Transverse colon (tissue), 4 donors: ENCODE measurements around the gene REN. TPM values are rescaled to one million over a fixed set of nuclear protein-coding genes. Genes with fewer than 3 reads are reported as not detected.
A peak's percentile ranks its signal among the peaks of the same experiment; 100 is the strongest.

Experiments used
- DNase-seq: peaks from one replicate; pipeline ENCODE4 v3.0.0-alpha.2; 2019
- H3K27ac ChIP-seq, 4 donors: fragments of 200-600 bp; sonication (generic); 2 replicates each; pipeline ENCODE4 v1.5.1; 2016 to 2018; ENCODE audit warnings: inconsistent platforms in 4 of 4
- H3K27me3 ChIP-seq: fragments of 200-600 bp; sonication (generic); 2 replicates; pipeline ENCODE4 v1.5.1; 2017; ENCODE audit warnings: inconsistent platforms
- H3K36me3 ChIP-seq, 4 donors: fragments of 200-600 bp; sonication (generic); 2 replicates each; pipeline ENCODE4 v1.5.1; 2017 to 2019; ENCODE audit warnings: inconsistent platforms in 4 of 4
- H3K4me1 ChIP-seq, 4 donors: fragments of 200-600 bp; sonication (generic); 2 replicates each; pipeline ENCODE4 v1.5.1; 2017 to 2020; ENCODE audit warnings: inconsistent platforms in 4 of 4
- H3K4me3 ChIP-seq, 4 donors: fragments of 200-600 bp; sonication (generic); 1 replicate in 1 of 4; 2 replicates in 3 of 4; pipeline versions ENCODE4 v1.5.1 to v1.6.1; 2017 to 2019; ENCODE audit warnings: inconsistent platforms in 4 of 4
- H3K9me3 ChIP-seq, 2 donors: fragments of 200-600 bp; sonication (generic); 2 replicates each; pipeline ENCODE4 v1.5.1; 2017 to 2019; ENCODE audit warnings: inconsistent platforms in 2 of 2
- EP300 ChIP-seq: sonication (generic); formaldehyde crosslinking; IDR thresholded peaks from one replicate; pipeline ENCODE4 v1.6.1; 2017; ENCODE audit warnings: antibody characterized with exemption, low read depth
- POLR2A ChIP-seq: fragments of 450-650 bp; IDR thresholded peaks from one replicate; pipeline ENCODE4 v1.6.1; 2016; ENCODE audit warnings: antibody characterized with exemption, mild to moderate bottlenecking, moderate library complexity
- POLR2AphosphoS5 ChIP-seq, 3 donors: sonication (generic); formaldehyde crosslinking; IDR thresholded peaks; one replicate each; pipeline ENCODE4 v1.6.1; 2016; ENCODE audit warnings: antibody characterized with exemption in 3 of 3
- WGBS, 2 donors: methylation state at CpG; one replicate each; pipeline ENCODE4 v1.1.5; 2018; ENCODE audit warnings: low coverage in 1 of 2; 5-methylcytosine and 5-hydroxymethylcytosine counted together
- in situ Hi-C, 4 donors: fragments of 200-750 bp; cut with MboI; loops; one replicate each; pipeline versions ENCODE4 v1.15.0 to v1.15.1; 2017; ENCODE audit warnings: low sequenced_read_pairs in 3 of 4, low pct_ligation_motif_present in 1 of 4, low pct_unique_long_range_greater_than_20kb in 1 of 4
- intact Hi-C: fragments of 100-400 bp; cut with DNase I; formaldehyde crosslinking; loops from one replicate; pipeline ENCODE4 v1.15.1; 2023; ENCODE audit warnings: low total_unique reads
- total RNA-seq, 4 donors: library from RNA; depleted of rRNA; stranded (reverse); fragments of >200 nt; gene quantifications; one replicate each; pipeline ENCODE4 v1.1.0, GENCODE V29; 2016
- TF ChIP-seq, protein P1 (sequence below), 5 experiments: fragments of 200-600 bp in 3 of 5; fragments of 450-650 bp in 2 of 5; sonication (generic) in 3 of 5; IDR thresholded peaks; 1 replicate in 2 of 5; 2 replicates in 3 of 5; pipeline ENCODE4 v1.5.1; 2016 to 2017; ENCODE audit warnings: antibody characterized with exemption in 5 of 5, inconsistent platforms in 3 of 5, mild to moderate bottlenecking in 2 of 5, moderate library complexity in 1 of 5

The REN gene
- 1 to 10 TPM in 1 of 4 donors, not detected in 3; 2.7 TPM for total RNA-seq

DNA sequence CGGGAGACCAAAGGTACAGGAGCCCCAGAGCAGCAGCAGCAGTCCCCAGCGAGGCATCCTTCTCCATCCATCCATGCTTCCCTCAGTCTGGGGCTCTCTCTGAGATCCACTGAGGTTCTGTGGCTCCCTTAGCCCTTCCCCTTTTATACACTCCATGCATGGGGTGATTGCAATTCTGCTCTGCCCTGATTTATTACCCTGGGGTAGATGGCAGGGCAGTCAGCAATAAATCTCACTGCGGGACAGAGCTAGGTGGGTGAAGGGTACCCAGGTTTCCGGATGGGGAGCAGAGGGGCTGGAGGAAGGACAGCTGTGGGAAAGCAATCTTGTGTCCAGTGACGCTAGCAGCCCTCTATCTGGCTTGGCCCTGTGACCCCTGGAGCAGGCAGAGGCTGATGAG lies at the start of gene REN:
REN (minus strand) TSS at position 119 of the 400 bp plus-strand sequence; CDS start at position 75, 44 bp downstream.
- H3K27me3 ChIP-seq = peaks cover 6% of the 10 kb centered on the region
- WGBS, 2 donors = 49% methylated on average over 5 of the region's 5 CpGs; no CpG with 5 or more reads in 1 of the 2 donors
- peaks cover 5 to 6% of the 10 kb centered on the region in 2 donors for H3K9me3 ChIP-seq
- TF ChIP-seq, protein P1, sequence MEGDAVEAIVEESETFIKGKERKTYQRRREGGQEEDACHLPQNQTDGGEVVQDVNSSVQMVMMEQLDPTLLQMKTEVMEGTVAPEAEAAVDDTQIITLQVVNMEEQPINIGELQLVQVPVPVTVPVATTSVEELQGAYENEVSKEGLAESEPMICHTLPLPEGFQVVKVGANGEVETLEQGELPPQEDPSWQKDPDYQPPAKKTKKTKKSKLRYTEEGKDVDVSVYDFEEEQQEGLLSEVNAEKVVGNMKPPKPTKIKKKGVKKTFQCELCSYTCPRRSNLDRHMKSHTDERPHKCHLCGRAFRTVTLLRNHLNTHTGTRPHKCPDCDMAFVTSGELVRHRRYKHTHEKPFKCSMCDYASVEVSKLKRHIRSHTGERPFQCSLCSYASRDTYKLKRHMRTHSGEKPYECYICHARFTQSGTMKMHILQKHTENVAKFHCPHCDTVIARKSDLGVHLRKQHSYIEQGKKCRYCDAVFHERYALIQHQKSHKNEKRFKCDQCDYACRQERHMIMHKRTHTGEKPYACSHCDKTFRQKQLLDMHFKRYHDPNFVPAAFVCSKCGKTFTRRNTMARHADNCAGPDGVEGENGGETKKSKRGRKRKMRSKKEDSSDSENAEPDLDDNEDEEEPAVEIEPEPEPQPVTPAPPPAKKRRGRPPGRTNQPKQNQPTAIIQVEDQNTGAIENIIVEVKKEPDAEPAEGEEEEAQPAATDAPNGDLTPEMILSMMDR (IDR thresholded peaks at IDR 0.05) = no peak
- TF ChIP-seq EP300 (no peak), POLR2AphosphoS5 (IDR thresholded peaks at IDR 0.05) (no peak), POLR2A (no peak)
- H3K36me3 ChIP-seq = no peaks in the 10 kb centered on the region
- in situ Hi-C loops = loop anchor here (5.0 to 10.0 kb wide), 2 partner anchors 196 to 199 kb away; no protein-coding TSS in a partner anchor
- H3K27ac ChIP-seq = no peak within 1 kb of the TSS
- peaks cover 0 to 5% (median 0%) of the 10 kb centered on the region in 4 donors for H3K4me1 ChIP-seq
- DNase-seq = no peak
- intact Hi-C loops = no loop called here
- H3K4me3 ChIP-seq = no peak within 1 kb of the TSS

DNA sequence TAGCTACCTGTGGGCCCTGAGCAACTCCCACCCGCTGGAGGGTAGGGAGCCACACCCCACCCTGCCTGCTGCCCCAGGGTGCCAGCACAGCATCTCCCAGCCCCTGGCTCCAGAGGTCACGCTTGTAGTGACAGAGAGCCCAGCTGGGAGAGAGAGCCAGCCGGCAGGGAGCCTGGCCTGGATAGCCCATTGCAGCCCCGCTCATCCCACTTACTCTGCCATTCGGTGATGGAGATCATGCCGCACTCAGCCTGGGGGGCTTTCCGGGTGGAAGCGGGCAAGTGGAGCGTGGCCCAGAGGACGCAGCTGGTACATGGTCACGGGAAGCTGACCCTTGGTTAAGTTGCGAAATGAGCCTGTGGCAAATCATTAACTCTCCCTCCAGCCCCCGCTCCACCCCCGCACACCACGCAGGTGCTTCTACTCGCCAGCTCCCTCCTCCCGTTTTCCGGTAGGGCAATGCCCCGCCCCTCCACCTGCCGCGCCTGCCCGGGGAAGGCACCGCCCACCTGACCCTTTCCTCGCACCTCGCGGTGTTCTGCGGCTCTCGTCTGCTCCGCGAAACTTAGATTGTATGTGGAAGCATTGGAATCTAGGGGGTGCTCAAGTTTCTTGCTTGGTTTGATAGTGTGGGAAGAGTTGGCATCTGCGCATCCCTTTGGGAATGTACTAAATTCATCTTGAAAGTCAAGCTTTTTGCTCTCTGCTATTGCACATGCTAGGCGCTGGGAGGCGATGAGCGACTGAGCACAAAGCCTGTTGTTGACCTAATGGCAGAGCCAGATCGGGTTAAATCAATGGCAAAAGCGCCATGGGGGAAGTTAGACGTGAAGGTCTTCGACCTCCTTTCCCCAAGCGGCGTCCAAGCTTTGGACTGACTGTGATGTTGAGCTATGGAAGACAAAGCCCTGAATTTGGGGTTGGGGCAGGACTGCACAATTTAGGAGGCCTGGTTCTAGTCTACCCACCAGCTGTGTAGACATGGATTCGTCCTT lies 47.8 kb upstream of the REN start, which contains the start of gene GOLT1A:
GOLT1A (minus strand) TSS at position 321 of the 995 bp plus-strand sequence; CDS start at position 239, 82 bp downstream.
- DNase-seq = peak; percentile 90
- 26 to 80% methylated on average over 1 to 38 of the region's 41 CpGs for WGBS, 2 donors
- Histone ChIP-seq H3K27me3 (no peaks in the 10 kb centered on the region), H3K4me1 (peaks cover 0 to 13% (median 7%) of the 10 kb centered on the region in 4 donors), H3K36me3 (no peaks in the 10 kb centered on the region), H3K27ac (peak within 1 kb of the TSS in 2 of 4 donors; percentile 20 to 56), H3K4me3 (peak within 1 kb of the TSS in 1 of 4 donors; percentile 8), H3K9me3 (no peaks in the 10 kb centered on the region)
- intact Hi-C loops = no loop called here
- TF ChIP-seq POLR2AphosphoS5 (IDR thresholded peaks at IDR 0.05) = no peak
- TF ChIP-seq, protein P1 (IDR thresholded peaks at IDR 0.05) = peak; percentile 38 to 57 (median 42)
- in situ Hi-C loops = no loop called here

DNA sequence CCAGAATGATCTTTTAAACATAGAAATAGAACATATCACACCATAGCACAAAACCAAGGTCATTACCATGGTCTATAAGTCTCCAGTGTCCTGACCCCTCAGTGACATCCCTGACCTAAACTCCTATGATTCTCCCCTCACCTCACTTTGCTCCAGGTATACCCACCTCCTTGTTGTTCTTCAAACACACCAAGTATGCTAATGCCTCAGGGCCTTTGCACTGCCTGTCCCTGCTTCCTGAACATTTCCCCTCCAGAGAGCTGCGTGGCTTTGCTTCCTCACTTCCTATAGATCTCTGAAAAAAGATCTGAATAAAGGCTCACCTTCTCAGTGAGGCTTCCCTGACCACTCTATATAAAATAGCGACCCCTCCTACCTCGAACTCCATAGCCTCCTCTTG lies 46.6 kb upstream of the REN start:
- in situ Hi-C loops (no loop called here), intact Hi-C loops (no loop called here)
- Histone ChIP-seq H3K4me3 (no peak overlapping the region), H3K9me3 (no peaks in the 10 kb centered on the region), H3K27ac (no peak overlapping the region), H3K27me3 (no peaks in the 10 kb centered on the region), H3K4me1 (peaks cover 0 to 13% (median 7%) of the 10 kb centered on the region in 4 donors), H3K36me3 (no peaks in the 10 kb centered on the region)
- 86 to 100% methylated on average over 3 of the region's 3 CpGs for WGBS, 2 donors
- DNase-seq = no peak
- TF ChIP-seq POLR2AphosphoS5 (IDR thresholded peaks at IDR 0.05) (no peak), POLR2A (no peak), EP300 (no peak)
- TF ChIP-seq, protein P1 (IDR thresholded peaks at IDR 0.05) = no peak

DNA sequence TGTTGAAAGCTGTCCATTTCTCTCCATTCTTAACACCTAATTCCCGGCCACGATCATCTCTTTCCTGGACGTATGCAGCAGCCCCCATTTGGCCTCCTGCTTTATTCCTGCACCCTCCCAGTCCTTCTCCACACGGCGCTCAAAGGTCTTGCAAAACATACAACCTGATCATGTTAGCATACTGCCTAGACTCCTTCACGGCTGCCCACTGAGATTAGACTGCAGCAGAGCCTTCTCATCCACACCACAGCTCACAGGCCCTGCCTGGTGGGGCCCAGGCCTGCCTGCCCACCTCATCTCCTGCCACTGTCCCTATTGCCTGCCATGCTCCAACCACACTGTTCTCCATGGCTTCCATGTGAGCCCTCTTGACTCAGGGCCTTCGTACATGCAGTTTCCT lies 44.9 kb upstream of the REN start:
- H3K27me3 ChIP-seq = peaks cover 10% of the 10 kb centered on the region
- no peaks in the 10 kb centered on the region for H3K9me3 ChIP-seq
- TF ChIP-seq POLR2A (no peak), POLR2AphosphoS5 (IDR thresholded peaks at IDR 0.05) (no peak), EP300 (no peak)
- TF ChIP-seq, protein P1 (IDR thresholded peaks at IDR 0.05) = no peak
- H3K4me1 ChIP-seq = peaks cover 0 to 14% (median 13%) of the 10 kb centered on the region in 4 donors
- in situ Hi-C loops (no loop called here), intact Hi-C loops (no loop called here)
- no peak overlapping the region for H3K4me3 ChIP-seq
- 85 to 96% methylated on average over 7 of the region's 7 CpGs for WGBS, 2 donors
- DNase-seq = no peak
- H3K27ac ChIP-seq = no peak overlapping the region
- H3K36me3 ChIP-seq = no peaks in the 10 kb centered on the region
